ENCODE data around the gene GALNS.

- no peak for TF ChIP-seq POLR2AphosphoS5 (IDR thresholded peaks at IDR 0.05; ENCODE audit: borderline replicate concordance, low read depth, low read length)
- TF ChIP-seq EZH2 (IDR thresholded peaks at IDR 0.05) = no peak
Observed at GRCh38 chr16:88819126-88819525, 37.6 kb downstream of the GALNS start.

All from SK-N-MC (cell line).